Endometrial microvascular endothelial cells (primary cell): ENCODE results near the gene PALLD. TPM values are rescaled to one million over a fixed set of nuclear protein-coding genes. Genes with fewer than 3 reads are reported as not detected.
"Not testable (repeated sequence)": the region's sequence is repeated elsewhere in the genome, so short reads cannot be mapped to it uniquely, and the experiment has no call there.

Experiments used
- in situ Hi-C: cut with HindIII; loops from 2 replicates; pipeline ENCODE4 v1.10.0; 2017; ENCODE audit warnings: low sequenced_read_pairs, low pct_unique_long_range_greater_than_20kb; ENCODE audit errors: inconsistent ontology term
- total RNA-seq: library from RNA; depleted of rRNA; stranded (reverse); fragments of >200 nt; gene quantifications from one replicate; pipeline ENCODE4 v1.2.3, GENCODE V29; 2015; ENCODE audit errors: inconsistent ontology term

The PALLD gene
- total RNA-seq, 1 donor from 2014 or later, result 82.9 TPM

- in situ Hi-C loops, result no loop called here
Observed at GRCh38 chr4:168942985-168943384, 446.1 kb downstream of the PALLD start.

DNA sequence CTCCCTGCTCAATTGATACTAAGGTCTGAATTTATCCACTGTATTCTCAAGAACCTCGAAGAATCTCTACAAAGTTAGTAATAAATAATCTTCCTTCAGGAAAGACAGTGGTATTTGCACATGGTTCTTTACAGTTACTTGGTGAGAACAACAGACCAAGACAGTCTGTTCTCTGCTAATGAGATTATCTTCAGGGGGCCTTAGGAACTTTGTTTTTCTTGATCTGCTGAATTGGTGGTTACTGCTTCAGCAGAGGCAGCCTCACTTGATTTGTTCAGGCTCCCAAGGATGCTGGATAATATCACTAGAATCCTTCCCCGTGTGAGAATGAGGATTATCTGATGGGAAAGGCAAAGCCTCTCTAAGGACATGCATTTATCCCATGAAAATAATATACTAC is 448.4 kb downstream of the PALLD start:
- in situ Hi-C loops, result no loop called here

DNA sequence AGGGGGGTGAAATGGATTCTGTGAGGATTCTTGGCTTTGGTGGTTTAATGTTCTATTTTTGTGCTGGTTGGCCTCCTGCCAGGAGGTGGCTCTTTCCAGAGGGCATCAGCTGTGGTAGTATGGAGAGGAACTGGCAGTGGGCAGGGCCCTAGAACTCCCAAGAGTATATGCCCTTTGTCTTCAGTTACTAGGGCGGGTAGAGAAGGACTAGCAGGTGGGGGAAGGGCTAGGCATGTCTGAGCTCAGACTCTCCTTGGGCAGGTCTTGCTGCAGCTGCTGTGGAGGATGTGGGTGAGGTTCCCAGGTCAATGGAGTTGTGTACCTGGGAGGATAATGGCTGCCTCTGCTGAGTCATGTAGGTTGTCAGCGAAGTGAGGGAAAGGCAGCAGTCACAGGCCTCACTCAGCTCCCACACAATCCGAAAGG is 456.0 kb downstream of the PALLD start:
- in situ Hi-C loops, result not testable (repeated sequence)

- in situ Hi-C loops, result no loop called here
Observed at GRCh38 chr4:168955674-168956073, 458.8 kb downstream of the PALLD start.

GRCh38 chr4:168960716-168961115 is 463.9 kb downstream of the PALLD start:
- in situ Hi-C loops, result no loop called here

GRCh38 chr4:168972596-168972995 is 475.7 kb downstream of the PALLD start:
- in situ Hi-C loops, result no loop called here

Other genes with a start within 250 kb of the PALLD start
- 30.8 TPM for gene DDX60, start 178.3 kb upstream of the PALLD start, total RNA-seq
- 46.7 TPM for gene DDX60L, start 16.6 kb upstream of the PALLD start, total RNA-seq